NCI-H1417 treated with DMSO at 0.1 percent for 48 hours (cell line): ENCODE results near the gene ST7.

ENCODE experiments used
- DNase-seq: peaks from one replicate; lab custom pipeline; 2025; lab: John Stamatoyannopoulos, UW

ST7 gene

GRCh38 chr7:117272017-117272759 is 318.9 kb downstream of the ST7 start:
- DNase-seq: no peak

DNA sequence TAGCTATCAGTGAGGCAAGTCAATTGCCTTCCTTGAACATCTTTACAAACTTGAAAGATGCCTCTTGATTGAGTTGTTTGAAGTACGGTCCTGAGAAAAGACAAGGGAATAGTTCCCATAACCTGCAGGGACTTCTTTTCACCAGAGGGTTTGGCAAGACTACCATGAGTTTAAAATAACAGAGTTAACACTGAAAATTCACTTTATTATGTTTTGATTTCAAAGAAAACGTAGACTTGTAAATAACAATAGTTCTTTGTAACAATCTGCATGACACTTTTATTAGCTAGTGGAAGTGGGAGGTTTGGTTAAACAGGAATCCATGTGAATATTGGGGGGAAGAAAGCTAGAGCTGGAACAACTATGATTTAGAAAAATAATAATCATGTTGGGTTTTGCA is 320.0 kb downstream of the ST7 start:
- no peak for DNase-seq

DNA sequence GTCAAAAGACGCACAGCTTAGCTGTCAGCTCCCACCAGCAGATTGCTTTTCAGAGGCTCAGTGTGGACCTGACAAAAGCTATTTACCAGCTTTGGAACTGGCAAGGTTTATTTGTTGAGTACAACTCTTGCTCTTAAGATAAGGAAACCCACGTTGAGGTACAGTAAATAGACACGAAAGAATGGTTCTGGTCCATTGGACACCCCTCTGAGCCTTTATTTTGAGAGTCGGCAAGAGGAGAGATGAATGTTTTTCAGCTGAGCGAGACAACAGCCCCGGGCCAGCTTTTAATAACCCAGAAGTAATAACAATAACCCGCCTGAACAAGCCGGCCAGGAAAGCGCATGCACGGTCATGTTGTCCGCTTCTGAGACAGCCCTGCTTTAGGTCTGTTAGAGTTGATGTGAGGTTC is 320.5 kb downstream of the ST7 start:
- peak; percentile 30 for DNase-seq

- no peak for DNase-seq
Observed at GRCh38 chr7:117274951-117275350, 321.6 kb downstream of the ST7 start.

GRCh38 chr7:117277576-117277975 is 324.3 kb downstream of the ST7 start:
- DNase-seq: no peak

GRCh38 chr7:117278040-117278439 is 324.7 kb downstream of the ST7 start:
- no peak for DNase-seq

GRCh38 chr7:117279203-117279602 is 325.9 kb downstream of the ST7 start:
- no peak for DNase-seq
